CD8-positive, alpha-beta memory T cell (primary cell): ENCODE data around the gene UNC5B. TPM values are rescaled to one million over a fixed set of nuclear protein-coding genes. Genes with fewer than 3 reads are reported as not detected.

Experiments used
- CTCF ChIA-PET: fragments of 350-600 bp; sonication (Branson Sonifier 250); formaldehyde crosslinking; loops from one replicate; lab custom pipeline; 2021; ENCODE audit warnings: antibody characterized with exemption; lab: Charles Lee
- POLR2A ChIA-PET: fragments of 350-600 bp; sonication (Branson Sonifier 250); formaldehyde crosslinking; loops from one replicate; lab custom pipeline; 2021; ENCODE audit warnings: antibody characterized with exemption; lab: Charles Lee
- DNase-seq, 5 donors: peaks; one replicate each; pipeline versions ENCODE4 v3.0.0 to v3.0.0-alpha.2; 2020 to 2022; ENCODE audit warnings: mixed read lengths in 1 of 5
- H3K27ac ChIP-seq: one replicate; pipeline ENCODE4 v1.7.0; 2013; ENCODE audit warnings: low read depth, mild to moderate bottlenecking, low read length, moderate library complexity
- H3K27me3 ChIP-seq: 2 replicates; pipeline ENCODE4 v1.7.0; 2013; ENCODE audit warnings: low read length, mild to moderate bottlenecking; ENCODE audit not compliant: insufficient read depth, poor library complexity, severe bottlenecking
- H3K36me3 ChIP-seq: 2 replicates; pipeline ENCODE4 v1.7.0; 2013; ENCODE audit warnings: mild to moderate bottlenecking, low read length, moderate library complexity; ENCODE audit not compliant: insufficient read depth
- H3K4me1 ChIP-seq: 2 replicates; pipeline ENCODE4 v1.7.0; 2013; ENCODE audit warnings: mild to moderate bottlenecking, low read length, moderate library complexity; ENCODE audit not compliant: insufficient read depth
- H3K4me3 ChIP-seq: 2 replicates; pipeline ENCODE4 v1.7.0; 2013; ENCODE audit warnings: mild to moderate bottlenecking, low read length
- H3K9me3 ChIP-seq: 2 replicates; pipeline ENCODE4 v1.7.0; 2013; ENCODE audit warnings: mild to moderate bottlenecking, low read length
- H3K27ac Mint-ChIP-seq, 8 donors: one replicate each; pipeline ENCODE4 v1.8.0; 2020 to 2021; ENCODE audit warnings: mixed read lengths in 8 of 8, mild to moderate bottlenecking in 6 of 8, inconsistent platforms in 3 of 8, moderate library complexity in 3 of 8
- H3K27me3 Mint-ChIP-seq, 2 donors: one replicate each; pipeline ENCODE4 v1.8.0; 2020 to 2021; ENCODE audit warnings: mixed read lengths in 2 of 2, mild to moderate bottlenecking in 1 of 2, moderate library complexity in 1 of 2
- H3K36me3 Mint-ChIP-seq, 3 donors: one replicate each; pipeline ENCODE4 v1.8.0; 2020 to 2021; ENCODE audit warnings: mixed read lengths in 3 of 3, inconsistent platforms in 1 of 3, mild to moderate bottlenecking in 1 of 3
- H3K4me1 Mint-ChIP-seq, 3 donors: one replicate each; pipeline ENCODE4 v1.8.0; 2020 to 2021; ENCODE audit warnings: mixed read lengths in 3 of 3, inconsistent platforms in 1 of 3, mild to moderate bottlenecking in 1 of 3
- H3K4me3 Mint-ChIP-seq, 7 donors: one replicate each; pipeline ENCODE4 v1.8.0; 2020 to 2021; ENCODE audit warnings: mixed read lengths in 7 of 7, mild to moderate bottlenecking in 6 of 7, moderate library complexity in 4 of 7, inconsistent platforms in 2 of 7
- H3K9me3 Mint-ChIP-seq, 5 donors: one replicate each; pipeline ENCODE4 v1.8.0; 2020 to 2022; ENCODE audit warnings: mixed read lengths in 5 of 5, mild to moderate bottlenecking in 3 of 5, moderate library complexity in 2 of 5, inconsistent platforms in 1 of 5
- polyA plus RNA-seq: library from polyadenylated mRNA; unstranded; fragments of 300-500 nt; fragmentation: Illumina TruSeq; gene quantifications from one replicate; pipeline ENCODE4 v1.2.3, GENCODE V29; 2021
- total RNA-seq, 2 experiments: library from RNA; stranded (reverse); gene quantifications; one replicate each; pipeline ENCODE4 v1.2.3, GENCODE V29; 2021

The UNC5B gene
- total and polyA plus RNA-seq, 3 experiments from 2014 or later = 0.06 to 0.13 (median 0.11) TPM

DNA sequence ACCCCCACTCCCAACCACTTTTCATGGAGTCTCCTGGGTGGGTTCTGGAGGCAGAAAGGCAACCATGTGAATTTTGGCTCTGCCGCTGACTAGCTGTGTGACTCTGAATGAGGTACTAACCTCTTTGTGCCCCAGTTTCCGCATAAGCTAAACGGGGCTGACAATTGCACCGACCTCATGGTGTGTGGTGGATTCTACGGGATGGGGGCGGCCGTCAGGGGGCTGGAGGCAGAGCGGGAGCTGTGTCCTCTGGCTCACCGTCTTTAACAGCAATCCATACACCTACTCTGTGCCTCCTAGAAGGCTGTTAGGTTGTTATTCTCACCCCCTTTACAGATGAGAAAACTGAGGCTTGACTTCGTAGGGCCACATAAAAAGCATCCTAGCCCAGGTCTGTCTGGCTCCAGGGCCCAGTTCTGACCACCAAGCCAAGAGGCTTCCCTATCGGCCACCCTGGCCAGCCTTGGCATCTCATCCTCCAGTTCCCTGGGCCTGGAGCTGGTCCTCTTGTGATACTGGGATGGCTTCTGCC is 102.4 kb downstream of the UNC5B start:
- Mint-ChIP-seq H3K4me3 (peak overlapping the region in 1 of 7 donors; percentile 11), H3K36me3 (peaks cover 0 to 2% (median 0%) of the 10 kb centered on the region in 3 donors), H3K9me3 (no peaks in the 10 kb centered on the region), H3K4me1 (peaks cover 15 to 19% (median 16%) of the 10 kb centered on the region in 3 donors), H3K27ac (no peak overlapping the region), H3K27me3 (peaks cover 4 to 17% of the 10 kb centered on the region in 2 donors)
- POLR2A ChIA-PET = no interaction called here
- no peak overlapping the region for H3K27ac ChIP-seq
- H3K4me1 ChIP-seq = peaks cover 10% of the 10 kb centered on the region
- no peaks in the 10 kb centered on the region for H3K9me3 ChIP-seq
- no peaks in the 10 kb centered on the region for H3K36me3 ChIP-seq
- CTCF ChIA-PET = interaction anchor here (0.9 to 8.9 kb wide), 13 partner anchors 10 to 582 kb away, joined by 3 to 117 read pairs (median 8); no protein-coding TSS in a partner anchor
- no peak overlapping the region for H3K4me3 ChIP-seq
- H3K27me3 ChIP-seq = no peaks in the 10 kb centered on the region
- no peak for DNase-seq

GRCh38 chr10:71316056-71316785 is 103.9 kb downstream of the UNC5B start:
- H3K4me1 Mint-ChIP-seq = peaks cover 22 to 30% (median 29%) of the 10 kb centered on the region in 3 donors
- H3K36me3 Mint-ChIP-seq = peaks cover 0 to 2% (median 0%) of the 10 kb centered on the region in 3 donors
- DNase-seq = no peak
- ChIA-PET POLR2A (no interaction called here), CTCF (interaction anchor here (1.2 to 8.9 kb wide), 9 partner anchors 12 to 580 kb away, joined by 3 to 117 read pairs (median 17); no protein-coding TSS in a partner anchor)
- Histone ChIP-seq H3K36me3 (no peaks in the 10 kb centered on the region), H3K9me3 (no peaks in the 10 kb centered on the region), H3K27me3 (no peaks in the 10 kb centered on the region), H3K27ac (no peak overlapping the region), H3K4me3 (no peak overlapping the region), H3K4me1 (peaks cover 21% of the 10 kb centered on the region)
- no peak overlapping the region for H3K4me3 Mint-ChIP-seq
- peaks cover 3 to 10% of the 10 kb centered on the region in 2 donors for H3K27me3 Mint-ChIP-seq
- H3K27ac Mint-ChIP-seq = no peak overlapping the region
- H3K9me3 Mint-ChIP-seq = no peaks in the 10 kb centered on the region

- H3K36me3 ChIP-seq = no peaks in the 10 kb centered on the region
- Mint-ChIP-seq H3K4me1 (peaks cover 22 to 32% (median 29%) of the 10 kb centered on the region in 3 donors), H3K4me3 (peak overlapping the region in 1 of 7 donors; percentile 24), H3K27ac (no peak overlapping the region), H3K9me3 (no peaks in the 10 kb centered on the region), H3K36me3 (peaks cover 0 to 2% (median 0%) of the 10 kb centered on the region in 3 donors), H3K27me3 (peaks cover 3 to 10% of the 10 kb centered on the region in 2 donors)
- ChIA-PET POLR2A (no interaction called here), CTCF (interaction anchor here (1.2 to 8.9 kb wide), 7 partner anchors 12 to 580 kb away, joined by 3 to 117 read pairs (median 17); no protein-coding TSS in a partner anchor)
- peaks cover 21% of the 10 kb centered on the region for H3K4me1 ChIP-seq
- no peaks in the 10 kb centered on the region for H3K27me3 ChIP-seq
- no peak overlapping the region for H3K27ac ChIP-seq
- no peak for DNase-seq
- no peaks in the 10 kb centered on the region for H3K9me3 ChIP-seq
- no peak overlapping the region for H3K4me3 ChIP-seq
These were observed 104.4 kb downstream of the UNC5B start for GRCh38 chr10:71316786-71317160.

- peak overlapping the region in 3 of 8 donors; percentile 12 to 74 (median 34) for H3K27ac Mint-ChIP-seq
- peaks cover 0 to 3% (median 0%) of the 10 kb centered on the region in 3 donors for H3K36me3 Mint-ChIP-seq
- peaks cover under 1 to 3% of the 10 kb centered on the region in 2 donors for H3K27me3 Mint-ChIP-seq
- H3K4me1 ChIP-seq = peaks cover 21% of the 10 kb centered on the region
- CTCF ChIA-PET = interaction anchor here (1.3 to 8.9 kb wide), 7 partner anchors 11 to 579 kb away, joined by 4 to 117 read pairs (median 16); no protein-coding TSS in a partner anchor
- no peak for DNase-seq
- H3K9me3 Mint-ChIP-seq = no peaks in the 10 kb centered on the region
- H3K9me3 ChIP-seq = no peaks in the 10 kb centered on the region
- no peak overlapping the region for H3K27ac ChIP-seq
- H3K36me3 ChIP-seq = no peaks in the 10 kb centered on the region
- no peak overlapping the region for H3K4me3 ChIP-seq
- POLR2A ChIA-PET = interaction anchor here (0.6 kb wide), 1 partner anchor 529 kb away, joined by 8 read pairs; no protein-coding TSS in a partner anchor
- H3K4me3 Mint-ChIP-seq = peak overlapping the region; percentile 37 to 59 (median 51)
- H3K27me3 ChIP-seq = no peaks in the 10 kb centered on the region
- peaks cover 29 to 41% (median 30%) of the 10 kb centered on the region in 3 donors for H3K4me1 Mint-ChIP-seq
These were observed 105.4 kb downstream of the UNC5B start for GRCh38 chr10:71317739-71318138.

DNA sequence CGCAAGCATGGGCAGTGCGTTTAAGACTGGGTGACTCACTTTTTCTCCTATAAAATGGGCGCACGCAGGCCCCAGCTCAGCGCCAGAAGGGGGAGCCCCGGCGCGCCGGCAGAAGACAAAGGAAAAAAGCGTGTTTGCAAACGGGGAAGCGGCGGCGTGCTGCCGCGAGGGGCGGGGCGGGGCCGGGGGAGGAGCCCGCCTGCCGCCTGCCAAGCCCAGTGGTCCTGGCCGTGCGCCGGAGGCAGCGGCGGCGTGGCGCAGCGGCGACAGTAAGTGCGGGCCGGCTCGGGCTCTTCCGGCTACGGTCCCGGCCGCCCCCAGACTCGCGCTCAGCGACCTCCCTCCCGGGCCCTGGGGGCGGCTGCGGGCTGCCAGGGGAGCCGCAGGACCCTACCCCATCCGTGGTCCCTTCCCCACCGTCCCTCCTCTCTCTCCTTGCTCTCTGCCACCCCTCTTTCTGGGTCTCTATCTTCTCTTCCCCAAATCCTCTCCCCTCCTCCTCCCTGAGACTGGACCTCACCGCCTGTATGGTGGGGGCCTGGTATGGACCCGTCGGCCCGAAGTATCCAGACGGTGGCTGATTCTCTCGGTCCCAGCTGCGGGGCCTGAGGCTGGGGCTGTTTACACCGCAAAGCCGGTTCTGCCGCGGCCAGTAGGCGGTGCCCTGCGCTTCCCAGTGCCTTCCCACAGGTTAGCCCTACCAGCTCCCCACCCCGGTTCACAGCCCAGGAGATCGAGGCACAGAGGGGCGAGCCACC is 106.9 kb downstream of the UNC5B start, which contains the start of gene SLC29A3:
Gene SLC29A3, plus strand, starts transcription at position 218 of the 758 bp plus-strand sequence. Its CDS starts 51 bp downstream, at position 269.
- peaks cover 18% of the 10 kb centered on the region for H3K4me1 ChIP-seq
- H3K9me3 ChIP-seq = no peaks in the 10 kb centered on the region
- H3K36me3 Mint-ChIP-seq = peaks cover 7 to 18% (median 9%) of the 10 kb centered on the region in 3 donors
- peak within 1 kb of the TSS; percentile 88 to 97 (median 95) for H3K4me3 Mint-ChIP-seq
- peak within 1 kb of the TSS; percentile 59 for H3K27ac ChIP-seq
- H3K27ac Mint-ChIP-seq = peak within 1 kb of the TSS; percentile 29 to 98 (median 86)
- no peaks in the 10 kb centered on the region for H3K27me3 ChIP-seq
- ChIA-PET POLR2A (interaction anchor here (0.6 to 0.8 kb wide), 3 partner anchors 407 to 485 kb away, joined by 5 to 7 read pairs (median 6); no protein-coding TSS in a partner anchor), CTCF (interaction anchor here (0.5 to 8.9 kb wide), 18 partner anchors 9 to 493 kb away, joined by 3 to 117 read pairs (median 5); no protein-coding TSS in a partner anchor)
- peak within 1 kb of the TSS; percentile 65 for H3K4me3 ChIP-seq
- peaks cover 37 to 54% (median 39%) of the 10 kb centered on the region in 3 donors for H3K4me1 Mint-ChIP-seq
- H3K36me3 ChIP-seq = no peaks in the 10 kb centered on the region
- H3K27me3 Mint-ChIP-seq = no peaks in the 10 kb centered on the region
- peak; percentile 64 to 88 (median 77) for DNase-seq
- no peaks in the 10 kb centered on the region for H3K9me3 Mint-ChIP-seq

GRCh38 chr10:71319800-71320392 is 107.5 kb downstream of the UNC5B start:
- POLR2A ChIA-PET = no interaction called here
- H3K4me1 Mint-ChIP-seq = peaks cover 41 to 55% (median 43%) of the 10 kb centered on the region in 3 donors
- H3K36me3 ChIP-seq = peaks cover 3% of the 10 kb centered on the region
- no peaks in the 10 kb centered on the region for H3K9me3 Mint-ChIP-seq
- H3K4me1 ChIP-seq = peaks cover 18% of the 10 kb centered on the region
- peak overlapping the region; percentile 59 for H3K27ac ChIP-seq
- no peaks in the 10 kb centered on the region for H3K27me3 ChIP-seq
- H3K36me3 Mint-ChIP-seq = peaks cover 7 to 25% (median 12%) of the 10 kb centered on the region in 3 donors
- H3K9me3 ChIP-seq = no peaks in the 10 kb centered on the region
- H3K4me3 ChIP-seq = peak overlapping the region; percentile 65
- CTCF ChIA-PET = interaction anchor here (0.7 to 8.9 kb wide), 16 partner anchors 9 to 576 kb away, joined by 3 to 117 read pairs (median 5); no protein-coding TSS in a partner anchor
- peak overlapping the region; percentile 88 to 97 (median 95) for H3K4me3 Mint-ChIP-seq
- no peak for DNase-seq
- H3K27me3 Mint-ChIP-seq = no peaks in the 10 kb centered on the region
- peak overlapping the region; percentile 29 to 97 (median 86) for H3K27ac Mint-ChIP-seq

DNA sequence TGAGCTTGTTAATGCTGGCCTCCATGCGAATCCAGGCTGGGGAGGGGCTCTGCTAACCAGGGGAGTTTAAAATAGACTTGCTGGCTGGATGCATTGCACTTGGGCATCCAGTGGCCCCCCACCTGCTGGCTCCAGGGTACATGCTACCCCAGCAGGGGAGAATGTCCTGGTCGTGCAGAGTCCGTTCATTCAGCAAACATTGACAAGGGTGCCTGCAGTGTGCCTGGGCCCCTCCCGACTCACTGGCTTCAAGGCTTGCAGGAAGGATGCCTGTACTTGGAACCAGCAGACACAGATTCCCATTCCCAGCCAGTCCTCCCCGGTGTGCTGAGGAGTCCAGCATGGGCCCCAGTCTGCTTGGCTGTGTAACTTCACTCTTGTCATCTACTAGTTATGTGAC is 108.2 kb downstream of the UNC5B start:
- H3K36me3 Mint-ChIP-seq = peaks cover 7 to 31% (median 12%) of the 10 kb centered on the region in 3 donors
- no peak for DNase-seq
- H3K9me3 Mint-ChIP-seq = no peaks in the 10 kb centered on the region
- no peak overlapping the region for H3K27ac ChIP-seq
- peak overlapping the region in 4 of 8 donors; percentile 11 to 95 (median 58) for H3K27ac Mint-ChIP-seq
- H3K9me3 ChIP-seq = no peaks in the 10 kb centered on the region
- H3K36me3 ChIP-seq = peaks cover 3% of the 10 kb centered on the region
- no peaks in the 10 kb centered on the region for H3K27me3 Mint-ChIP-seq
- H3K4me3 Mint-ChIP-seq = peak overlapping the region; percentile 88 to 97 (median 95)
- no peaks in the 10 kb centered on the region for H3K27me3 ChIP-seq
- POLR2A ChIA-PET = no interaction called here
- H3K4me1 ChIP-seq = peaks cover 18% of the 10 kb centered on the region
- peaks cover 41 to 55% (median 45%) of the 10 kb centered on the region in 3 donors for H3K4me1 Mint-ChIP-seq
- H3K4me3 ChIP-seq = no peak overlapping the region
- CTCF ChIA-PET = interaction anchor here (0.7 to 8.9 kb wide), 10 partner anchors 8 to 575 kb away, joined by 3 to 117 read pairs (median 6); no protein-coding TSS in a partner anchor
